ENCODE data around the gene DCLK1.

- no peak for TF ChIP-seq CTCF (conservative IDR thresholded peaks at IDR 0.05 in 1 of 2, IDR thresholded peaks at IDR 0.05 in 1 of 2; ENCODE audit: extremely low read depth in 1 of 2, insufficient read depth in 1 of 2, low read depth in 1 of 2, low read length in 2 of 2)
- no peak for TF ChIP-seq EZH2 (IDR thresholded peaks at IDR 0.05; ENCODE audit: borderline replicate concordance, low read length)
Observed at GRCh38 chr13:36029166-36029565, 102.0 kb downstream of the DCLK1 start.
